Endothelial cell (in vitro differentiated cells): ENCODE data around the gene CENPU. TPM values are rescaled to one million over a fixed set of nuclear protein-coding genes. Genes with fewer than 3 reads are reported as not detected.

ENCODE experiments used
- DNase-seq: peaks from one replicate; pipeline ENCODE4 v3.0.0; 2021; ENCODE audit warnings: low spot score
- H3K27ac Mint-ChIP-seq: one replicate; pipeline ENCODE4 v1.8.0; 2021; ENCODE audit warnings: mixed read lengths, inconsistent platforms; ENCODE audit not compliant: unreplicated experiment
- H3K27me3 Mint-ChIP-seq: one replicate; pipeline ENCODE4 v1.8.0; 2021; ENCODE audit warnings: mild to moderate bottlenecking, moderate library complexity, mixed read lengths, inconsistent platforms; ENCODE audit not compliant: unreplicated experiment
- H3K36me3 Mint-ChIP-seq: one replicate; pipeline ENCODE4 v1.8.0; 2021; ENCODE audit warnings: mild to moderate bottlenecking, low read depth, mixed read lengths, inconsistent platforms; ENCODE audit not compliant: unreplicated experiment
- H3K4me1 Mint-ChIP-seq: one replicate; pipeline ENCODE4 v1.8.0; 2021; ENCODE audit warnings: mild to moderate bottlenecking, mixed read lengths, inconsistent platforms; ENCODE audit not compliant: unreplicated experiment
- H3K4me3 Mint-ChIP-seq: one replicate; pipeline ENCODE4 v1.8.0; 2021; ENCODE audit warnings: mild to moderate bottlenecking, mixed read lengths, inconsistent platforms; ENCODE audit not compliant: unreplicated experiment
- H3K9me3 Mint-ChIP-seq: one replicate; pipeline ENCODE4 v1.8.0; 2021; ENCODE audit warnings: mixed read lengths, inconsistent platforms; ENCODE audit not compliant: unreplicated experiment
- total RNA-seq: library from RNA; stranded (reverse); fragmentation: NEBNext Ultra II Directional; extraction: Animal tissue kit (Norgen Biotek cat#: 25700); gene quantifications from one replicate; pipeline ENCODE4 v1.2.1, GENCODE V29; 2021; ENCODE audit not compliant: unreplicated experiment
- TF ChIP-seq, protein P1 (sequence below): fragments of 200-600 bp; sonication (generic); IDR thresholded peaks from one replicate; pipeline ENCODE4 v1.5.0; 2021; ENCODE audit warnings: antibody characterized with exemption; ENCODE audit not compliant: unreplicated experiment

Gene CENPU
- total RNA-seq, 1 donor from 2014 or later: 13.7 TPM

DNA sequence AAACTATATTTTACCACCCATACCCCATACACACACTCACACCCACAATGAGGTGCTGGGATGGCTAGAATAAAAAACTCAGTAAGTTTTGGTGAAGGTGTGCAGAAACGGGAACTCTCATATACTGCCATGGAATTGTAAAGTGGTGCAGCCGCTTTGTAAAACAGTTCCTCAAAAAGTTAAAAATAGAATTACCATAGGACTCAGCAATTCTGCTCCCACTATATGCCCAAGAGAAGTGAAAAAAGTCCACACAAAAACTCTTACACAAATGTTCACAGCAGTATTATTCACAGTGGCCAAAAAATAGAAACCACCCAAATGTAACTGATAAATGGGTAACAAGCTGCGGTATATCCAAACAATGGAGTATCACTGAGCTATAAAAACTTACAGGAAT is 6.5 kb downstream of the CENPU start:
- Mint-ChIP-seq H3K4me1 (peaks cover 2% of the 10 kb centered on the region), H3K27ac (no peak overlapping the region), H3K4me3 (no peak overlapping the region), H3K27me3 (no peaks in the 10 kb centered on the region), H3K36me3 (no peaks in the 10 kb centered on the region), H3K9me3 (no peaks in the 10 kb centered on the region)
- TF ChIP-seq, protein P1, sequence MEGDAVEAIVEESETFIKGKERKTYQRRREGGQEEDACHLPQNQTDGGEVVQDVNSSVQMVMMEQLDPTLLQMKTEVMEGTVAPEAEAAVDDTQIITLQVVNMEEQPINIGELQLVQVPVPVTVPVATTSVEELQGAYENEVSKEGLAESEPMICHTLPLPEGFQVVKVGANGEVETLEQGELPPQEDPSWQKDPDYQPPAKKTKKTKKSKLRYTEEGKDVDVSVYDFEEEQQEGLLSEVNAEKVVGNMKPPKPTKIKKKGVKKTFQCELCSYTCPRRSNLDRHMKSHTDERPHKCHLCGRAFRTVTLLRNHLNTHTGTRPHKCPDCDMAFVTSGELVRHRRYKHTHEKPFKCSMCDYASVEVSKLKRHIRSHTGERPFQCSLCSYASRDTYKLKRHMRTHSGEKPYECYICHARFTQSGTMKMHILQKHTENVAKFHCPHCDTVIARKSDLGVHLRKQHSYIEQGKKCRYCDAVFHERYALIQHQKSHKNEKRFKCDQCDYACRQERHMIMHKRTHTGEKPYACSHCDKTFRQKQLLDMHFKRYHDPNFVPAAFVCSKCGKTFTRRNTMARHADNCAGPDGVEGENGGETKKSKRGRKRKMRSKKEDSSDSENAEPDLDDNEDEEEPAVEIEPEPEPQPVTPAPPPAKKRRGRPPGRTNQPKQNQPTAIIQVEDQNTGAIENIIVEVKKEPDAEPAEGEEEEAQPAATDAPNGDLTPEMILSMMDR: no peak
- no peak for DNase-seq

DNA sequence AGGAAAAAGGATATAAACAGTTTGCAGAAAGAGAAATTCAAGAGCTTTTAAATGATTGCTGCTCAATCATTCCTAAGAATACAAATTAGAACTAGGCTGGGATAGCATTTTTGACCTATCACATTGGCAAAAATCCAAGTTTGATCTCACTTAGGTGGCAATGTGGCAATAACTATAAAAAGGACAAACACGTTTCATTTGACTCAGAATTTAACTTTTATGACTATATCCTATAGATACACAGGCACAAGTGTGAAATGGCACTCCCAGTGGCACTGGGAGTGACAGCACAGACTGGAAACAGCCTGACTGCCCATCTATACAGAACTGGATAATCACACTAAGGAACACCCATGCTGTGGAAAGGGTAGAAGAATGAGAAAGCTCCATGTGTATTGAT is 11.1 kb downstream of the CENPU start:
- H3K9me3 Mint-ChIP-seq: no peaks in the 10 kb centered on the region
- DNase-seq: no peak
- TF ChIP-seq, protein P1: no peak
- no peak overlapping the region for H3K27ac Mint-ChIP-seq
- peaks cover 7% of the 10 kb centered on the region for H3K4me1 Mint-ChIP-seq
- peaks cover 1% of the 10 kb centered on the region for H3K27me3 Mint-ChIP-seq
- no peak overlapping the region for H3K4me3 Mint-ChIP-seq
- peaks cover 13% of the 10 kb centered on the region for H3K36me3 Mint-ChIP-seq

DNA sequence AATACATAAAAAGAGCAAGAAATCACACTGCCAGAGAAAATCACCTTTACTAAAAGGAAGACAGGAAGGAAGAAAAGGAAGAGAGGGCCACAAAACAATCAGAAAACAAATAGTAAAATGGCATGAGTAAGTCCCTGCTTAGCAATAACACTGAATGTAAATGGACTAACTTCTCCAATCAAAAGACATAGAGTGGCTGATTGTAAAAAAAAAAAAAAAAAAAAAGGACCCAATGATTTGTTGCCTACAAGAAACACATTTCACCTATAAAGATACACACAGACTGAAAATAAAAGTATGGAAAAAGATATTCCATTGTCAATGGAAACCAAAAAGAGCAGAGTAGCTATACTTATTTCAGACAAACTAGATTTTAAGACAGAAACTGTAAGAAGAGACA is 12.6 kb downstream of the CENPU start:
- no peak overlapping the region for H3K27ac Mint-ChIP-seq
- H3K9me3 Mint-ChIP-seq: no peaks in the 10 kb centered on the region
- H3K4me1 Mint-ChIP-seq: peaks cover 7% of the 10 kb centered on the region
- peaks cover 1% of the 10 kb centered on the region for H3K27me3 Mint-ChIP-seq
- H3K36me3 Mint-ChIP-seq: peaks cover 13% of the 10 kb centered on the region
- TF ChIP-seq, protein P1: no peak
- DNase-seq: no peak
- H3K4me3 Mint-ChIP-seq: no peak overlapping the region

DNA sequence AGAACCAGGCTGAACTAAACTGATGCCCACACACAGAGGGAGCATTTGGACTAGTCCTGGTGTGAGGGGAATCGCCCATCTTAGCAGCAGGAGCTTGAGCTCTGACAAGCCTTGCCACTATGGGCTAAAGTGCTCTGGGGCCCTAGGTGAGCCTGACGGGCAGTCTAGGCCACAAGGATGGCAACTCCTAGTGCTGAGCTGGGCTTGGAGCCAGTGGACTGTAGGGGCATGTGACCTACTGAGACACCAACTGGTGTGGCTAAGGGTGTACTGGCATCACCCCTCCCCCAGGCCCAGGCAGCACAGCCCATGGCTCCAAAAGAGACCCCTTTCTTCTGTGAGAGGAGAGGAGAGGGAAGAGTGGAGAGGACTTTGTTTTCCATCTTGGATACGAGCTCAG is 14.5 kb downstream of the CENPU start:
- Mint-ChIP-seq H3K36me3 (peaks cover 13% of the 10 kb centered on the region), H3K9me3 (no peaks in the 10 kb centered on the region), H3K27ac (no peak overlapping the region), H3K27me3 (peaks cover 1% of the 10 kb centered on the region), H3K4me3 (no peak overlapping the region), H3K4me1 (peaks cover 7% of the 10 kb centered on the region)
- no peak for DNase-seq
- TF ChIP-seq, protein P1: no peak

DNA sequence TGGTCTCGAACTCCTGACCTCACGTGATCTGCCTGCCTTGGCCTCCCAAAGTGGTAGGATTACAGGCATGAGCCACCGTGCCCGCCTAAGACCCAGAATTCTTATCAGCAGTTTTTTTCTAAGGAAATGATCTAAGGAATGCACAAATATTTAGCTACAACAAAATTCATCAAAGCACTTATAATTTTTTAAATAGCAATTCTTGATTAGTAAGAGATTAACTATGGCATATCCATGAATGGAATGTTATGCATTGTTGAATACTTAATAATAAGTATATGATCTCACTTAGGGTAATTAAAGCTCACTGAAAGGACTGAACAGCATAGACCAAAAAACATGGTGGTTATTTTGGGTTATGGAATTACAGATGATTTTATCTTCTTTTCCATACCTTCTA is 18.4 kb downstream of the CENPU start:
- Mint-ChIP-seq H3K4me1 (peaks cover 7% of the 10 kb centered on the region), H3K36me3 (peaks cover 6% of the 10 kb centered on the region), H3K9me3 (no peaks in the 10 kb centered on the region), H3K27me3 (peaks cover 1% of the 10 kb centered on the region), H3K27ac (no peak overlapping the region), H3K4me3 (no peak overlapping the region)
- DNase-seq: no peak
- TF ChIP-seq, protein P1: no peak
